BLaER1 treated with 17β-estradiol and CSF1 and Interleukin-3, amounts not matched to agents 10 nM and 100 nM (cell line): ENCODE data around the gene ANKS1A.

ENCODE experiments used
- H3K27ac ChIP-seq, 11 experiments: shearing (Covaris generic); formaldehyde crosslinking; 2 replicates each; pipeline ENCODE4 v1.8.1; 2022
- H3K27me3 ChIP-seq, 11 experiments: shearing (Covaris generic); formaldehyde crosslinking; 2 replicates each; pipeline ENCODE4 v1.8.1; 2022
- H3K36me3 ChIP-seq, 11 experiments: shearing (Covaris generic); formaldehyde crosslinking; 2 replicates each; pipeline ENCODE4 v1.8.1; 2022
- H3K4me1 ChIP-seq, 10 experiments: shearing (Covaris generic); formaldehyde crosslinking; 2 replicates each; pipeline ENCODE4 v1.8.1; 2022
- H3K4me2 ChIP-seq, 11 experiments: shearing (Covaris generic); formaldehyde crosslinking; 2 replicates each; pipeline ENCODE4 v1.8.1; 2022
- H3K4me3 ChIP-seq, 10 experiments: shearing (Covaris generic); formaldehyde crosslinking; 2 replicates each; pipeline ENCODE4 v1.8.1; 2022
- H3K9ac ChIP-seq, 11 experiments: shearing (Covaris generic); formaldehyde crosslinking; 2 replicates each; pipeline ENCODE4 v1.8.1; 2022
- H3K9me3 ChIP-seq, 11 experiments: shearing (Covaris generic); formaldehyde crosslinking; replicated peaks in 1 of 11; 2 replicates each; pipeline ENCODE4 v1.8.1; 2022
- H4K20me1 ChIP-seq, 11 experiments: shearing (Covaris generic); formaldehyde crosslinking; 2 replicates each; pipeline ENCODE4 v1.8.1; 2022
- Cebpa-rat ChIP-seq, 11 experiments: shearing (Covaris generic); IDR thresholded peaks; 2 replicates each; pipeline ENCODE4 v1.8.1; 2022

ANKS1A gene

DNA sequence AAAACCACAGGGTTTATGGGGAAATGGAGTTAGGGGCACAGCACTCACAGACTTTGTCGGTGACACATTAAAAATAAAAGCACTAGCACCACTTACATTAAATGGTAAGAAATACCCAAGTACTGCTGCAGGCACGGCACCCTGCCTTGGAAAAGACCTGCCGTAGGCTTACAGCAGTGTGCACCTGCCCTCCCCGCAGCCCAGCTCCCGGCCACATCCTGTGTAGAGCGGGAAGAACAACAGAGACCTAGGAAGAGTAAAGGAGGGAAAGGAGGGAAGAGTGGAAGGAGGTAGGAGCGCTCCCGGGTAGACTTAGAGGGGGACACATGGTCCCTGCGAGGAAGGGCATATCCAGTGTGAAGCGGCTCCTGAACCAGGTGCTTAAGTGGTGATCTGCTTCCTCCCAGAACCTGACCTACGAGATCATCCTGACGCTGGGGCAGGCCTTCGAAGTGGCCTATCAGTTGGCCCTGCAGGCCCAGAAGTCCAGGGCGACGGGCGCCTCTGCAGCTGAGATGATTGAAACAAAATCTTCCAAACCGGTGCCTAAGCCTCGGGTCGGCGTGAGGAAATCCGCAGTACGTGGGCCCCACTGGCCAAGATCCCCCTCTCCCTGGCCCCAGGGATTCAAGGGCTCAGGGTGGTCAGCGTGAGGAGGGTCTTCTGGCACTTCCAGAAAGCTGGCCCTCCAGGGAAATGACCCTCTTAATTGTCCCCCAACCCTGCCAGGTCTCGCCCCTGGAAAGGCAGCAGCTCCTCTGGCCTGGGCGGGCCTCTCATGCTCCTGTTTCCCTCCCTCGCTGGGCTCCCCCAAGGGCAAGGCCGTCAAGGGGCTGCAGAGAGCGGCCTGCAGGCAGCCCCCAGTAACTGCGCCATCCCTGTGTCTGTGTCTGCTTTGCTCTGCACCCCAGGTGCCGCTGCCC is 196.6 kb downstream of the ANKS1A start:
- no peak overlapping the region for H3K4me3 ChIP-seq
- no peak overlapping the region for H3K9ac ChIP-seq
- no peak overlapping the region for H3K27ac ChIP-seq
- H3K27me3 ChIP-seq: no peaks in the 10 kb centered on the region
- TF ChIP-seq Cebpa-rat (IDR thresholded peaks at IDR 0.05): no peak
- peaks cover 0 to 40% (median 6%) of the 10 kb centered on the region in 11 experiments; a peak in 6 of 22 replicates for H4K20me1 ChIP-seq
- peaks cover 22 to 99% (median 71%) of the 10 kb centered on the region in 11 experiments; a peak in 21 of 22 replicates for H3K36me3 ChIP-seq
- H3K4me1 ChIP-seq: peaks cover 14 to 60% (median 42%) of the 10 kb centered on the region in 10 experiments
- no peak overlapping the region for H3K4me2 ChIP-seq
- no peaks in the 10 kb centered on the region for H3K9me3 ChIP-seq

DNA sequence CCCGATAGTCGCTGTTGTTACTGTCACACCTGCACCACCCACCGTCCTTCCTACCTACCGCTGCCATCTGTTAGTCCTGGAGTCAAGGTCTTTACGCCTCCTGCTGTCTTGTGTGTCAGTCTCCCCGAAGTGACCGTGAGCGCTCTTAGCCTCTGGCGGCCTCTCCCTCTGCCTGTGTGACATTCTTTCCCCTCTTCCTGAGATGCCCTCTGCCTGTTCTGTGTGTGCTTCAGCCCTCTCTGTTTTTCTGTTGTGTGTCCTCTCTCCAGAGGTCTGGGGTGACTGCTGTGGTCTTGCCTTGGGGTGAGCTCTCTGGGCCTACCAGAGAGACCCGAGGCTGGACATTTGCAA is 197.2 kb downstream of the ANKS1A start:
- no peaks in the 10 kb centered on the region for H3K9me3 ChIP-seq
- H4K20me1 ChIP-seq: peaks cover 0 to 34% (median 3%) of the 10 kb centered on the region in 11 experiments; a peak in 6 of 22 replicates
- H3K4me3 ChIP-seq: no peak overlapping the region
- peaks cover 7 to 53% (median 36%) of the 10 kb centered on the region in 10 experiments for H3K4me1 ChIP-seq
- H3K36me3 ChIP-seq: peaks cover 22 to 99% (median 70%) of the 10 kb centered on the region in 11 experiments; a peak in 21 of 22 replicates
- no peak overlapping the region for H3K4me2 ChIP-seq
- no peak for TF ChIP-seq Cebpa-rat (IDR thresholded peaks at IDR 0.05)
- H3K9ac ChIP-seq: no peak overlapping the region
- no peaks in the 10 kb centered on the region for H3K27me3 ChIP-seq
- no peak overlapping the region for H3K27ac ChIP-seq

DNA sequence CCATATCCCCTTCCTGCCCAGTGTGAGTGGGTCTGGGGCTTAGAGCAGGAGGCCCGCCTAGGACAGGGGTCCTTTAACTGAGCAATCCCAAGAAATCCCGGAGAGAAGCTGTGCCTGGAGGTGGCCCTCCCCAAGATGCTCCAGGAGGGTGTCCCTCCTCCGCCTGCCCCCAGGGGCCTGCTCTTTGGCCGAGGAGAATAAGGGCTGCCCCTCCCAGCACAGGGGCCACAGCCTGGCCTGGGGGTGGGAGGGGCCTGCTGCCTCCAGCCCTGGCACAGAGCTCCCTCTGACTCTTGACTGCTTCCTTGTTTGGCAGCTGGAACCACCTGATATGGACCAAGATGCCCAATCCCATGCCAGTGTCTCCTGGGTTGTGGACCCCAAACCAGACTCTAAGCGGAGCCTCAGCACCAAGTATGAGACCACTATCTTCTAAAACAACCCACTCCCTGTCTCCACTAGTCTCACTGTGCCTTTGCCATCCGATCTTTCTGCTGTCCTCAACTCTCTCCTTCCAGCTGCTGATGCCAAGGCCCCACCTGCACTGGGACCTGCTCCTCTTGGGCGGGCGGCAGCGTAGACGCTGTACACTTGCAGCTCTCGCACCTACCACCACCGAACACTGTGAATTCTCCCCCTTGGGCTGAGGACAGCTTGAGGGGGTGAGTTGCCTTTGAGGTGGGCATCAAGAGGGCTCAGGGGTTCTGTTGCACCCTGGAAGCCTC is 197.7 kb downstream of the ANKS1A start:
- Histone ChIP-seq H4K20me1 (peaks cover 0 to 28% (median 3%) of the 10 kb centered on the region in 11 experiments; a peak in 6 of 22 replicates), H3K27ac (no peak overlapping the region), H3K4me1 (peaks cover 2 to 48% (median 31%) of the 10 kb centered on the region in 10 experiments), H3K27me3 (no peaks in the 10 kb centered on the region), H3K4me2 (no peak overlapping the region), H3K36me3 (peaks cover 22 to 100% (median 70%) of the 10 kb centered on the region in 11 experiments; a peak in 21 of 22 replicates), H3K9me3 (no peaks in the 10 kb centered on the region), H3K4me3 (no peak overlapping the region), H3K9ac (no peak overlapping the region)
- no peak for TF ChIP-seq Cebpa-rat (IDR thresholded peaks at IDR 0.05)

DNA sequence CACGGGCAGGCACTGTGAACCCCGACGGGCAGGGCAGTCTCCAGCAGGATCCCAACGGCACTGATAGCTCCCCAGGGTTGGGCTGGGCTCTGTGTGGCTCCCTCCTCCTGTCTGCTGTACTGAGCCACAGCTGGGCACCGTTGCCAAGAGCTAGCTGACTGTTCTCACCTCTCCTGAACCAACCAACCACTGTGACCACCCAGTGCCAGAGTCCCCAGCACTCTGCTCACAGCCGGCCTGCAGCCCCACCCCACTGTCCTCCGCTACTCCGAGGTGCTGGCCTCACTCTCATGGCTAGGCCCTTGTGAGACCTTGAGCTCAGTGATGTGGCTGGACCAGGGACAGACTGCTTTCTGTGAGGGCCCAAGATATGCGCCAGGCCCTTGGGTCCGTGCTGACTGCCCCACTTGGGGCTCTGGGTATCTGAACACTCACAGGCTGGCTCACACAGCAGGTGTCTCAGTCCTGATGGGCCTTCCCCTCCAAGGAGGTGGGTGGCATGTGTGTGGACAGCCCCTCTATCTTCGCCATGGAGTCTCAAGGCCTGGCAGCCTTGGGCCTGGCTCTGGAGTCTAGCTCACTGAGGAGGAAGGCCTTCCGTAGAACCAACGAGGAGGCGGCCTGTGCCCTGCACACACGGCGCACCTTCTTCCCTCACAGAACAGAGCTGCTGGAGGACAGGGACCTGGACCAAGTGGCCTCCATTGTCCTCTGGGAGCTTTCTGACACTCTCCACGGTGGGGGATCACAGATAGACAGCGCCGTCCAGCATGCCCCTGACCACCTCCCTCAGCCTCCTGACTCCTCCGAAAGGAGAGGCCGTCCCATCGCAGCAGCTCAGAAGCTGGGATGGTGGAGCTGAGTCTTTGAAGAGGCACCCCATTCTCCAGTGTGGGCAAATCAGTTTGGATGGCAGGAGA is 198.6 kb downstream of the ANKS1A start:
- Histone ChIP-seq H3K9ac (peak overlapping the region in 4 of 11 experiments; percentile 29 to 46 (median 30); a peak in 2 of 22 replicates), H3K27me3 (no peaks in the 10 kb centered on the region), H4K20me1 (peaks cover 0 to 20% (median 0%) of the 10 kb centered on the region in 11 experiments; a peak in 3 of 22 replicates), H3K27ac (peak overlapping the region in 5 of 11 experiments; percentile 14 to 38 (median 23); a peak in 7 of 22 replicates), H3K9me3 (no peaks in the 10 kb centered on the region), H3K4me2 (peak overlapping the region in 9 of 11 experiments; percentile 24 to 70 (median 60); a peak in 17 of 22 replicates), H3K4me3 (no peak overlapping the region), H3K4me1 (peaks cover 0 to 40% (median 23%) of the 10 kb centered on the region in 10 experiments; a peak in 15 of 20 replicates), H3K36me3 (peaks cover 22 to 100% (median 63%) of the 10 kb centered on the region in 11 experiments; a peak in 21 of 22 replicates)
- no peak for TF ChIP-seq Cebpa-rat (IDR thresholded peaks at IDR 0.05)

DNA sequence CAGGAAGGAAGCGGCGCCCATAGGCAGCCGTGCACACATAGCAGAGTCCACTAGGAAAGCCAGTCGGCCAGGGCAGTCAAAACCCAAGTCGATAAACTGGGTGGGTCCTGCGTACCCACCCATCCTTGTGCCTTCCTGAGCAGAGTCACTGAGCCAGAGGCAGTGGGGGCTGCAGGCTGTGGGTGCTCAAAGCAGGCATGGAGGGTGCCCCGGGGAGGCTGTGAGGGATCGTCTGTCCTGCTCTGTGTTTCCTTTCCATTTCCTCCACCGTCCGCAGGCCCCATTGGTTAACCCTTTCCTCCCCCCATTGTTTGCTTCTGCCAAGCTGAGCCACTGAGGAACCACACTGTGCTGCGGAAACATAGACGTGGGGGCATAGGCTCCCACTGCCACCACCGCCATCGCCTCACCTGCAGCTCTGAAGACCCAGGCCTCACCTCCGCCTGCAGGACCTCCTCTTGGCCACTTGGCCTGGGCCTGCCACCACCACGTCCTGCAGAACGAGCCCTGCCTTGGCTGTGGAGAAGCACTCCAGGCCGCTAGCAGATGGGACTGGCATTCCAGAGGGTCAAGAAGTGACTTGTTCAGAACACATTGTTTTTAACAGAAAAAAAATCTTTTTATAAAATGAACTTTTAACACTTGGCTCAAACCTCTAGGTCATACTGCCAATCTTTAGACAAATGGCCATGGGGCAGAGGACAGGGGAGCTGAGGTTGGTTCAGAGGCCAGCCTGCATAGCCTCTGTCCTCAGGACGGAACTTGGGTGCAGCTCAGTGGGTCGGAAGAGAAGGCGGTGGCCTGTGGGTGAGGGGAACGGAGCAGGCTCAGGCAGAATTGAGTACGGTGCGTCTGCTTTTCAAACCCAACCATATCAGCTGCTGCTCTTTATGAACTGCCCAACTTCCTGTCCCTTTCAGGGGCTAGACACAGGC is 199.5 kb downstream of the ANKS1A start:
- TF ChIP-seq Cebpa-rat (IDR thresholded peaks at IDR 0.05): no peak
- Histone ChIP-seq H3K36me3 (peaks cover 15 to 92% (median 54%) of the 10 kb centered on the region in 11 experiments; a peak in 21 of 22 replicates), H4K20me1 (peaks cover 0 to 12% (median 0%) of the 10 kb centered on the region in 11 experiments; a peak in 3 of 22 replicates), H3K4me2 (peak overlapping the region in 9 of 11 experiments; percentile 24 to 70 (median 60); a peak in 17 of 22 replicates), H3K27me3 (no peaks in the 10 kb centered on the region), H3K4me1 (peaks cover 0 to 30% (median 18%) of the 10 kb centered on the region in 10 experiments; a peak in 15 of 20 replicates), H3K9ac (peak overlapping the region in 4 of 11 experiments; percentile 29 to 46 (median 30); a peak in 2 of 22 replicates), H3K9me3 (no peaks in the 10 kb centered on the region), H3K4me3 (no peak overlapping the region), H3K27ac (peak overlapping the region in 5 of 11 experiments; percentile 14 to 38 (median 23); a peak in 7 of 22 replicates)

DNA sequence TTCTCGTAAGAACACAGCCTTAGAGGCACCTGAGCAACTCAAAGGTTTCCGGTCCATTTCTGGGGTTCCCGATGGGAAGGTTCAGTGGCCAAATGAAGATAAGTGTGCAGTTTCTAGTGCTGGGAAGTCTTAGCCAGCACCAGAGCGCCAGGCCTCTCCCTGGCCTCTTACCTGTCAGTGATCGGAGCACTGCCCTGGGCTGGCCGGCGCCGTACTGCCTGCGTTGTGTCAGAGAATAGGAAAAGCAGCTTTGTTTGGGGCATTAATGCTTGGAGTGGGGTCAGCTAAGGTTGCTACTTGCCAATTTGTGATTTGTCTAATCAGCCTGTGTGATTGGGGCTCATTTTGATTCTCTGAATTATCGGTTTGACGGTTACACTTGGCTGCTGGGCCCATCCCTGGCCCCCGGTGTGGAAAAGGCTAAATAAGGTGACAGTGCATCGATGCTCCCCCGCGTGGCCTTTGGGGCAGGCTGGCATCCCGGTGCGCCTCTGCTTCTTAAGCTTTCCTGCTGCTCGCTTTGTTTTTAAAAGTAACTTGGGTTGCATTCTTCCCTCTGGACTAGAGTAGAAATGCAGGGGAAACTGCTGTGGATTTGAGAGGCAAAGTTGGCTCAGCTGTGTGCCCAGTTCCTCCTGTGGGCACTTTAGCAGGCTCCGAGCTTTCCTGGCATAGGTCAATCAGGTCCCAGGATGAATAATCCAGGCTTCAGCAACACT is 200.3 kb downstream of the ANKS1A start:
- TF ChIP-seq Cebpa-rat (IDR thresholded peaks at IDR 0.05): no peak
- H3K4me2 ChIP-seq: peak overlapping the region in 2 of 11 experiments; percentile 69 to 70; a peak in 5 of 22 replicates
- H4K20me1 ChIP-seq: peaks cover 0 to 6% (median 0%) of the 10 kb centered on the region in 11 experiments; a peak in 2 of 22 replicates
- no peak overlapping the region for H3K4me3 ChIP-seq
- H3K27me3 ChIP-seq: no peaks in the 10 kb centered on the region
- H3K27ac ChIP-seq: no peak overlapping the region
- no peaks in the 10 kb centered on the region for H3K9me3 ChIP-seq
- H3K36me3 ChIP-seq: peaks cover 11 to 83% (median 51%) of the 10 kb centered on the region in 11 experiments; a peak in 20 of 22 replicates
- H3K4me1 ChIP-seq: peaks cover 0 to 28% (median 18%) of the 10 kb centered on the region in 10 experiments; a peak in 15 of 20 replicates
- H3K9ac ChIP-seq: no peak overlapping the region
